SJSA1 (cell line): Measurements from ENCODE around the gene PLAAT4. TPM values are rescaled to one million over a fixed set of nuclear protein-coding genes. Genes with fewer than 3 reads are reported as not detected.
"Not testable (repeated sequence)": the region's sequence is repeated elsewhere in the genome, so short reads cannot be mapped to it uniquely, and the experiment has no call there.

Experiments used
- DNase-seq, 2 experiments: peaks; one replicate each; pipeline ENCODE4 v3.0.0-alpha.2; 2015 to 2020; ENCODE audit warnings: low spot score in 2 of 2, low read depth in 1 of 2
- H3K27ac ChIP-seq: fragments of 250-450 bp; sonication (Bioruptor Pico); 2 replicates; pipeline ENCODE4 v1.5.1; 2020; ENCODE audit warnings: mild to moderate bottlenecking, moderate library complexity
- H3K27me3 ChIP-seq: fragments of 250-450 bp; sonication (Bioruptor Pico); replicated peaks from 2 replicates; pipeline ENCODE4 v1.5.1; 2020; ENCODE audit warnings: mild to moderate bottlenecking, moderate library complexity
- H3K36me3 ChIP-seq: fragments of 250-450 bp; sonication (Bioruptor Pico); 2 replicates; pipeline ENCODE4 v1.5.1; 2020; ENCODE audit warnings: mild to moderate bottlenecking
- H3K4me1 ChIP-seq: fragments of 250-450 bp; sonication (Bioruptor Pico); replicated peaks from 2 replicates; pipeline ENCODE4 v1.6.1; 2021; ENCODE audit warnings: mild to moderate bottlenecking
- H3K4me3 ChIP-seq: fragments of 250-450 bp; sonication (Bioruptor Pico); 2 replicates; pipeline ENCODE4 v1.5.1; 2020; ENCODE audit warnings: mild to moderate bottlenecking
- H3K9me3 ChIP-seq: fragments of 250-450 bp; sonication (Bioruptor Pico); replicated peaks from 2 replicates; pipeline ENCODE4 v1.5.1; 2020; ENCODE audit warnings: mild to moderate bottlenecking
- total RNA-seq: library from RNA; depleted of rRNA; stranded (reverse); fragments of >200 nt; shearing (Covaris generic); gene quantifications from 2 replicates; pipeline ENCODE4 v1.2.3, GENCODE V29; 2014

The PLAAT4 gene
- total RNA-seq, 1 experiment from 2014 or later = 32.1 TPM

- Histone ChIP-seq H3K4me1 (peaks cover 39% of the 10 kb centered on the region), H3K27ac (no peak overlapping the region), H3K27me3 (no peaks in the 10 kb centered on the region), H3K4me3 (no peak overlapping the region), H3K9me3 (no peaks in the 10 kb centered on the region; the same call in 1 of the 2 replicates), H3K36me3 (no peaks in the 10 kb centered on the region)
- DNase-seq = no peak
Observed at GRCh38 chr11:63520606-63521170, 15.9 kb upstream of the PLAAT4 start.

DNA sequence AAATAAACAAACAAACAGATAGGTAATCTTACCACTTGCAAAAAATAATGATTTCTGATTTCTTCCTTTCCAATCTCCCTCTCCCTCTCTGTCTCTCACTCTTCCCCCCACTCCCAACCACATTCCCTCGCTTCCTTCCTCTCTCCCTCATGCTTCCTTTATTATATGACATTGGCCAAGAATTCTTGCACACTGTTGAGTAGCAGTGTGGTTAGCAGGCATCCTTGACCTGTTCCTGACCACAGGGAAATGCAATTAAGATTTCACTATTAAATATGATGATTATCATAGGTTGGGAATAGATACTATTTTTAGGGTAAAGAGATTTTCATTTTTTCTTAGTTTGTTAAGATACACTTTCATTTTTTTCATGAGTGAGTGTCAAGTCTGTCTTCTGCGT is 14.7 kb upstream of the PLAAT4 start:
- Histone ChIP-seq H3K4me3 (no peak overlapping the region), H3K27me3 (no peaks in the 10 kb centered on the region), H3K4me1 (peaks cover 29% of the 10 kb centered on the region), H3K27ac (no peak overlapping the region), H3K36me3 (no peaks in the 10 kb centered on the region), H3K9me3 (no peaks in the 10 kb centered on the region; the same call in 1 of the 2 replicates)
- DNase-seq = no peak

DNA sequence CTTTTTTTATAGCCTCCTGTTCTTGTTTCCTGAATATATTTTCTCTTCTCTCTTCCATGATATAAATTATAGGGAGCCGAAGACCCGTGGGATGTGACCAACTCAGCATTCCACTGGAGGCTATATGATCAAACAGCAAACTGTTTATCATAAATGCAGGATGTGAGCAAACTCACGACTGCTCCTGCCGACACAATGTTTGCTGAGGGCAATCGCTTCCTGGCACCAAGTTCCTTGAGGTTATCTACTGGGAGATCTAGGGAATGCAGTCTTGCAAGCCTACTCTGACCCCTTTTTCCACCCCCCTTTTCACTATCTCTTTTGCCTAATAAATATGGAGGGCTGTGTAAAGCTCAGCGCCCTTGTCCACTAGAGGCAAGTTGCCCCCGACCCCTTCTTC is 13.5 kb upstream of the PLAAT4 start:
- no peaks in the 10 kb centered on the region for H3K36me3 ChIP-seq
- H3K27me3 ChIP-seq = no peaks in the 10 kb centered on the region
- H3K9me3 ChIP-seq = no peaks in the 10 kb centered on the region; the same call in 1 of the 2 replicates
- no peak for DNase-seq
- H3K4me1 ChIP-seq = peaks cover 20% of the 10 kb centered on the region
- no peak overlapping the region for H3K27ac ChIP-seq
- no peak overlapping the region for H3K4me3 ChIP-seq

DNA sequence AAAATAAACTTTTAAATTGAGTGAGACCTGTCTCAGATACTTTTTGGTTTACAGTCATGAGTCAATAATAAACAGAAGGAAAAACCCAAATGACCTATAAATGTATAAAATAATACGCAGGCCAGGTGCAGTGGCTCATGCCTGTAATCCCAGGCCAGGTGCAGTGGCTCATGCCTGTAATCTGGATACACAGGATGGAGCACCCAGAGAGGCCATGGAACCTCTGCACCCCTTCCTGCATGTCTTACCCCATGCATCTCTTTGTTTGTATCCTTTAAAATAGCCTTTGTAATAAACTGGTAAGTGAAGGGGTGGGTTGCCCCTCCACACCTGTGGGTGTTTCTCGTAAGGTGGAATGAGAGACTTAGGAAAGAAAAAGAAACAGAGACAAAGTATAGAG is 8.9 kb upstream of the PLAAT4 start:
- Histone ChIP-seq H3K4me1 (peaks cover 20% of the 10 kb centered on the region), H3K9me3 (no peaks in the 10 kb centered on the region; the same call in 1 of the 2 replicates), H3K36me3 (no peaks in the 10 kb centered on the region), H3K4me3 (no peak overlapping the region), H3K27me3 (no peaks in the 10 kb centered on the region), H3K27ac (no peak overlapping the region)
- no peak for DNase-seq

DNA sequence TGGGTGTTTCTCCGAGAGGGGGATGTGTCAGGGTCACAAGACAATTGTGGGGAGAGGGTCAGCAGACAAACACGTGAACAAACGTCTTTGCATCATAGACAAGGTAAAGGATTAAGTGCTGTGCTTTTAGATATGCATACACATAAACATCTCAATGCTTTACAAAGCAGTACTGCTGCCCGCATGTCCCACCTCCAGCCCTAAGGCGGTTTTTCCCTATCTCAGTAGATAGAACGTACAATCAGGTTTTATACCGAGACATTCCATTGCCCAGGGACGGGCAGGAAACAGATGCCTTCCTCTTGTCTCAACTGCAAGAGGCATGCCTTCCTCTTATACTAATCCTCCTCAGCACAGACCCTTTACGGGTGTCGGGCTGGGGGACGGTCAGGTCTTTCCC is 8.5 kb upstream of the PLAAT4 start:
- not testable (repeated sequence) for H3K4me3 ChIP-seq, DNase-seq, H3K27me3 ChIP-seq, H3K27ac ChIP-seq, H3K36me3 ChIP-seq, H3K9me3 ChIP-seq
- H3K4me1 ChIP-seq = peaks cover 18% of the 10 kb centered on the region

- H3K4me1 ChIP-seq = peaks cover 16% of the 10 kb centered on the region
- H3K9me3 ChIP-seq, H3K27me3 ChIP-seq: not testable (repeated sequence)
Observed at GRCh38 chr11:63528729-63529278, 7.8 kb upstream of the PLAAT4 start.

DNA sequence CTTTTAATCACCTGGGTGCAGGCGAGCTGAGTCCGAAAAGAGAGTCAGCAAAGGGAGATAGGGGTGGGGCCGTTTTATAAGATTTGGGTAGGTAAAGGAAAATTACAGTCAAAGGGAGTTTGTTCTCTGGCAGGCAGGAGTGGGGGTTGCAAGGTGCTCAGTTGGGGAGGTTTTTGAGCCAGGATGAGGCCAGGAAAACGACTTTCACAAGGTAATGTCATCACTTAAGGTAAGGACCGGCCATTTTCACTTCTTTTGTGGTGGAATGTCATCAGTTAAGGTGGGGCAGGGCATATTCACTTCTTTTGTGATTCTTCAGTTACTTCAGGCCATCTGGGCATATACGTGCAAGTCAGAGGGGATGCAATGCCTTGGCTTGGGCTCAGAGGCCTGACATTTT is 7.2 kb upstream of the PLAAT4 start:
- not testable (repeated sequence) for H3K36me3 ChIP-seq, DNase-seq, H3K4me3 ChIP-seq

More at GRCh38 chr11:63528729-63529278, 7.8 kb upstream of the PLAAT4 start:
- not testable (repeated sequence) for DNase-seq, H3K4me3 ChIP-seq, H3K27ac ChIP-seq, H3K36me3 ChIP-seq

GRCh38 chr11:63530021-63530420 is 6.6 kb upstream of the PLAAT4 start:
- no peaks in the 10 kb centered on the region for H3K27me3 ChIP-seq
- H3K4me3 ChIP-seq = no peak overlapping the region
- H3K4me1 ChIP-seq = peaks cover 18% of the 10 kb centered on the region
- H3K27ac ChIP-seq = no peak overlapping the region
- DNase-seq = no peak
- H3K9me3 ChIP-seq = no peaks in the 10 kb centered on the region
- H3K36me3 ChIP-seq = no peaks in the 10 kb centered on the region

More for the DNA sequence above, 7.2 kb upstream of the PLAAT4 start:
- not testable (repeated sequence) for H3K27ac ChIP-seq, H3K27me3 ChIP-seq, H3K9me3 ChIP-seq
- peaks cover 16% of the 10 kb centered on the region for H3K4me1 ChIP-seq

DNA sequence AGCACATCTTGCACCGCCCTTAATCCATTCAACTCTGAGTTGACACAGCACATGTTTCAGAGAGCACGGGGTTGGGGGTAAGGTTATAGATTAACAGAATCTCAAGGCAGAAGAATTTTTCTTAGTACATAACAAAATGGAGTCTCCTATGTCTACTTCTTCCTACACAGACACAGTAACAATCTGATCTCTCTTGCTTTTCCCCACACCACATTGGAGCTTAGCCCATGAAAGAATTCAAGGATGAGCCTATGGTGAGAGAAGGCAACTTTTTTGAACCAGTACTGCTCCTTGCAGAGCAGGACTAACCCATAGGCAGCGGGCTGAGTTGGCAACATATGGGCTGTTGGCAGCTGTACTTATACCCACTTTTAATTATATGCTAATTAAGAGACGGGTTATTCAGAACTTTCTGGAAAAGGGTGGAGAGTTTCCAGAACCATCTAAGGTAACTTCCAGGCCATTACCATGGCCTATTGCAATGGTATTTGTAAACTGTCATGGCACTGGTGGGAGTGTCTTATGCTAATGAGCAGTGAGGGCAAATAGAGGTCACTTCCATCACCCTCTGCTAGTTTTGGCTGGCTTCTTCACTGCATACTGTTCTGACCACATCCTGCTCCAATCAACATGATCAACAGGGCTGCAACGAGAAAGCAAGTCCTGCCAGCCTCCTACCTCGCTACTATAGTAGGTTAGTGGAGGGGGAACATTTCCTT is 5.4 kb upstream of the PLAAT4 start:
- not testable (repeated sequence) for H3K9me3 ChIP-seq, H3K4me3 ChIP-seq, H3K27me3 ChIP-seq, H3K36me3 ChIP-seq
- DNase-seq = peak; percentile 59 to 78
- peaks cover 30% of the 10 kb centered on the region for H3K4me1 ChIP-seq
- peak overlapping the region; percentile 17 for H3K27ac ChIP-seq

DNA sequence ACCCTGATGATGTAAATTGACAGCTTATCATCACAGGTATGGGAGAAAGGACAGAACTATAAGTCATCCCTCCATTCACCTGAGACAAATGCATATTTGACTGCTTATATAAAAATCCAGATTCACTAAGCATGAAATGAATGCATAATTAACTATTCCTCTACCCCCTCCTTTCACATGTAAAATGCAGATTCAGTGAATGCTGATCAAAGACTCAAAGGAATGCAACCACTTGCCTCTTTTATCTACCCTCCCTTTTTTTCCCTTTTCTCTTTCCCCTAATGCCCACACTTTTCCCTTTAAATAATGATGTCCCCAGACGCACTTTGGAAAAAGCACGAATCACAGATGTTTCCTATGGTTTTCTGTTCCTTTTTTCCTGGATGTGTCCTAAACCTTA is 4.5 kb upstream of the PLAAT4 start:
- peak overlapping the region; percentile 1; the same call in 1 of the 2 replicates for H3K27ac ChIP-seq
- H3K4me3 ChIP-seq = no peak overlapping the region
- H3K36me3 ChIP-seq = no peaks in the 10 kb centered on the region
- H3K27me3 ChIP-seq = no peaks in the 10 kb centered on the region
- H3K4me1 ChIP-seq = peaks cover 39% of the 10 kb centered on the region
- no peak for DNase-seq
- no peaks in the 10 kb centered on the region for H3K9me3 ChIP-seq

DNA sequence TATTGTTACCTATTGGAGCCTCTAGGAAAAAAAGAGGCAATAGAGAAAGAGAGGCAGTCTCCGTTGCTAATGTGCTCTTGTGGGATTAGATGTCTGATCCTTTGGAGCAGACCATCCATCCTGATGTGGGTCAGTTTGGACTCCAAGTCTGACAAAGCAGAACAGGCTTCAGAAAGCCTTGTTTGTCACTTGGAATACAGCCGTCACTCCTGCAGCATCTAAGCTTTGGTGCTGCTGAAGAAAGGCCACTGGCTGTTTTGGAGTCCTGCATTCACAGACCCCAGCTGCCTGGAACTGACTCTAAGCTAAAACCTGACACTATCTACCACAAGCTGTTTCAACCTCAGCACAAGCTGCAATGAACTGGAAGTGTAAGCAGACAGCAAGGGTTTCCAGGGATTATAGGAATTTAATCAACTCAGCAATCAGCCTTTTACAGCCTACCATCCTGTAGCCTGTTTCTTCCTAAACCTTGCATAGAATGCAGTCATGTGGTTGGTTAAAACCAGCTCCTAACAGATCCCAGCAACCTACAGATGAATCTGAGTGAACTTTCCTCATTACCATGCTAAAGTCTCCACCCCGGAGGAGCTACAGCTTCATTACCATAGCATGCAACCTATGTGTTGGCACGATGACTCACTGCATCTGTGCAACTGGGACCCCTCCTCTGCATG is 3.7 kb upstream of the PLAAT4 start:
- Histone ChIP-seq H3K4me3 (no peak overlapping the region), H3K4me1 (peaks cover 47% of the 10 kb centered on the region), H3K27ac (no peak overlapping the region), H3K9me3 (no peaks in the 10 kb centered on the region), H3K27me3 (no peaks in the 10 kb centered on the region), H3K36me3 (no peaks in the 10 kb centered on the region)
- no peak for DNase-seq

- Histone ChIP-seq H3K36me3 (no peaks in the 10 kb centered on the region), H3K9me3 (no peaks in the 10 kb centered on the region), H3K27ac (no peak overlapping the region), H3K4me3 (no peak overlapping the region), H3K4me1 (peaks cover 48% of the 10 kb centered on the region), H3K27me3 (no peaks in the 10 kb centered on the region)
- DNase-seq = no peak
Observed at GRCh38 chr11:63534076-63534475, 2.5 kb upstream of the PLAAT4 start.

- Histone ChIP-seq H3K4me3 (no peak overlapping the region), H3K27ac (no peak overlapping the region), H3K36me3 (no peaks in the 10 kb centered on the region), H3K27me3 (no peaks in the 10 kb centered on the region), H3K4me1 (peaks cover 48% of the 10 kb centered on the region), H3K9me3 (no peaks in the 10 kb centered on the region)
- no peak for DNase-seq
Observed at GRCh38 chr11:63534895-63535461, 1.6 kb upstream of the PLAAT4 start.

GRCh38 chr11:63535734-63536133 is 874 bp upstream of the PLAAT4 start:
- Histone ChIP-seq H3K27me3 (no peaks in the 10 kb centered on the region), H3K9me3 (no peaks in the 10 kb centered on the region), H3K4me1 (peaks cover 48% of the 10 kb centered on the region), H3K4me3 (no peak overlapping the region), H3K27ac (no peak overlapping the region), H3K36me3 (no peaks in the 10 kb centered on the region)
- DNase-seq = no peak
